HG03439 (cell line): ENCODE data around the gene SMIM12.
A peak's percentile ranks its signal among the peaks of the same experiment; 100 is the strongest.

Experiments used
- ATAC-seq: cut with Tn5 transposase; IDR thresholded peaks from one replicate; pipeline ENCODE4 v1.9.1; 2021; ENCODE audit warnings: mild to moderate bottlenecking, moderate library complexity; ENCODE audit not compliant: unreplicated experiment

SMIM12 gene

DNA sequence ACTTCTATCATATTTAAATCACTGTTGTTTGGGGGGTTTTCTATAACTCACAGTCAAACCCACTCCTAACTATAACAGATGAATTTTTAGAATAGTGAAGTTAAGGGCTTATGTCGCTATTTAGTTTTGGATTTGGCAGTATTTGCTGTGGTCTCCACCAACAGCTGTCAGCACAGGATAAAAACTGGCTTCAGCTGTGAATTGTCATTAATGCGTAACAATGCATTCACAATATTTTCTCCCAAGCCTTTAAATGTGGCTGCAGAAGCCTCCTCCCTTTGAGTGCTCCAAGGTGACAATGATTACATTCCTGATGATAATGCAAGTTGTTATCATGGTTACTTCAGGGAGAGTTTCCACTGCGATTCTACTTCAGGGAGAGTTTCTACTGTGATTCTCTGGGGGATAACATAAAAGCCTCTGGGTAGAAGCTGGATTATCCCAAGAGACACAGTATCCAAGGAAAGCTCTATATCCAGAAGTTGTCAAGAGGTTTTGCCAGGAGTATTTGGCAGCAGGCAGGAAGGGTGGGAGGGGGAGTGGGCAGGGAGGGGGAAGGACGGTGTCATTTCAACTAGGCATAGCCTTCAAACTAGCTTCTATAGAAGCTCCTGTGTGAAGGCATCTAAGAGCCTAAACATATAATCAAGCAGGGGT is 14.9 kb upstream of the SMIM12 start:
- ATAC-seq, result no peak

DNA sequence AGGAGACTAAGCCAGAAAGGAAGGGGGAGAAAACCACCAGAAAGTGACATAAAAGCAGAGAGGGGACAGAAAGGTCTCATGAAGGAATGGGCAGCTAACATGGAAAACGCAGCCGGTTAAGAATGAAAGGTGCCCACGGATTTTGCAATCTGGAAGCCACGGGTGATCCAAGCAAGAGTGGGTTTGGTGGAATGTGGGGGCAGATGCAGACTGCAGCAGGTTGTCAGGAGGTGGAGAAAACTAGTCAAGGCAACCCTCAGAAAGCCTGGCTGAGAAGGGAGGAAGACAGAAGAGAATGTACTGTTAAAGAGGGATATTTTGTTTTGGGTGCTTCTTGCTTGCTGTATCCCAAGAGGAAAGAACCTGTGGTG is 12.6 kb upstream of the SMIM12 start:
- no peak for ATAC-seq

DNA sequence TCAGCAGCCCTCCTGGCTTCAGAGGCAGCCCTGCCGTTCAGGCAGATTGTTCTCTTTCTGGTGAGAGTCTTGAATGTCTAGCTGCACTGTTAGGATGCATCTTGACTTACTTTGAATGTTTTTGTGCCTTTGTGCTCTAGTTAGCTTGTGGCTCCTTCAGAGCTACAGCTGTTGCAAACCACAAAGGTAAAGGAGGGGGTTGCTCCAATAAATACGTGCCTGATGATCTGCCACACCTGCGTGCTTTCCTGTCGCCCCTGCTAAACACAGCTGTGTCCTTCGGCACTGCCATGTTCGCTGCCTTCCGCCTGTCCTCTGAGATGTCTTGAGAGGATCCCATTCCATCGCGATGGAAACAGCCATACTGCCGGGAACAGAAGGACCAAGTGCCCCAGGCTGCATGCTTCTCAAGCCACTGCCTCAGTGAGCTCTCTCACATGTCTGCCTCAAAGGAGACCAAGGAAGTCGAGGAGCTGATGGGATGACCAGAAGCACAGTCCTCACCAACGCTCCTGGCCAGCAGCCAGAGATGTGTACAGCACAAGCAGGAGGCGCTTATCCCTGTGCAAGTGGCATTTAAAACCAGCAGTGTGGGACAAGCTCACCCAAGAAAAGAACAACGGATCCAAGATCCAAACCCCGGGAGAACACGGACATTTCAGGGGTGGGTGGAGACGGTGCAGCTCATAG is 12.0 kb upstream of the SMIM12 start:
- ATAC-seq, result no peak

- no peak for ATAC-seq
These were observed 10.8 kb upstream of the SMIM12 start for GRCh38 chr1:34870395-34870794.

GRCh38 chr1:34869760-34870159 is 10.2 kb upstream of the SMIM12 start:
- no peak for ATAC-seq

DNA sequence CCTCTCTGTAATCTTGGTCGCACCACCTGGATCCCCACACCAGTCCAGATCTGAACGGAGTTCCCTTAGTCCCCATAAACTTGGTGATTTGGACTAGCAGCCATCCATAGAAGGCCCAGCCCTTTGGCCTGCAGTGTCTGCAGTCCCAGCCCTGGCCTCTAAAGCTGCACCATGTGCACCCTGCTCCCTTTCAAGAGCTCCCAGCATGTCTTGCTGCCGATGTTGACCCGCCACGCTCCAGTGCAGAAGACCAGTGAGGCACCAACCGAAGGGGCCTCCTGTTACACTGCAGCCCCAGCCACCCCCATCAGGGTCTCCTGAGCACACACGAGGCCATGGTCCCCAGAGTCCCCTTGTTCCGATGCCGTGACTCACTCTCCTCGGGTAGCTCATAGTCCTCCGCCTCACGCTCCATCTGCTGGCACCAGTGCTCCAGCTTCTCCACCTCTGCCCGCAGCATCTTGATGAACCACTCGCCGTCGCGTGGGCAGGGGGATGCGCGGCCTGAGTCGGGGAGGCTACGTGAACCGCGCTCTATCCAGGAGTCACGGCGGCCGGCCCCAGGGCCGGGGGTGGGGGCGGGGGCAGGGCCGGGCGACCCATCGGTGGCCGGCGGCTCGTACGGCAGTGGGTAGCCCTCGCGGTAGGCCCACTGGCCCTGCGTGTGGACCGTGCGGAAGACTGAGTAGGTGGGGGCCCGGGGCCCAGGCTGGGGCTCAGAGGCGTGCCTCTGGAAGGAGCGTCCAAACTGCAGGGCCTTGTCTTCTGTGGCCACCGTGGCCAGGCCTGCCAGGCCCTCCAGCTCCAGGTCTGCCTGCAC is 8.9 kb upstream of the SMIM12 start:
- no peak for ATAC-seq

DNA sequence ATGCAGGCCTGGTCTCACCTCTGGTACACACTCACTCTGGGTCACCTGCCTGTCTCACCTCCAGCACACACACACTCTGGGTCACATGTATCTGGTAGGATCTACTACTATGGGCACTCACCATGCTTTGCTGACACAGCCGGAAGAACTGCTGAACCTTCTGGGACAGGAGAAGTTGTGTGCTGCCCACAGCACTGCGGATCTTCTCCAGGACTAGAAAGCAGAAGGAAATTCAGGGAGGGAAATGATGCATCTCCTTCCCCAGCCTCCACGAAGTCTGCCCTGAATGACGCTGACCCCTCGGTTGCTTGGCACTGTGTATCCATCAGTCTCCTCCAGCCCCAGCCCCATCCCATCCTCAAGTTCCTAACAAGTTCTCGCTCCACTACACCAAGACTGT is 7.9 kb upstream of the SMIM12 start:
- ATAC-seq, result no peak

DNA sequence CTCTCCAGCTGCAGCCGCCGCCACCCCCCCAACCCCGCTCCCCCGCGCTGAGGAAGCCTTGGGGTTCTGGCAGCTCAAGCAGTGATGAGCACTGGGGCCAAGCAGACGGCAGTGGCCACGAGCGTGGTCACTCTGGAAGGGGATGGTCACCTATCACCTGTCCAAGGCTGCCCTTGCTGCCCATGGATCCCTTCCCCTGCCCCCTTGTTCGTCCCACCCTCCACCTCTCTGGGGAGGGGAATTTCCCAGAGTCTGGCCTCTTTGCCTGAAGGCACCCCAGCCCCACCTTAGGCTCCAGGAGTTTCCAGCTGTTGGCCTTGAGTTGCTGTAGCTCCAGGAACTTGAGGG is 7.2 kb upstream of the SMIM12 start:
- ATAC-seq, result peak; percentile 7

GRCh38 chr1:34865981-34866761 is 6.6 kb upstream of the SMIM12 start:
- ATAC-seq, result peak; percentile 68

GRCh38 chr1:34865573-34865972 is 6.0 kb upstream of the SMIM12 start:
- ATAC-seq, result no peak

DNA sequence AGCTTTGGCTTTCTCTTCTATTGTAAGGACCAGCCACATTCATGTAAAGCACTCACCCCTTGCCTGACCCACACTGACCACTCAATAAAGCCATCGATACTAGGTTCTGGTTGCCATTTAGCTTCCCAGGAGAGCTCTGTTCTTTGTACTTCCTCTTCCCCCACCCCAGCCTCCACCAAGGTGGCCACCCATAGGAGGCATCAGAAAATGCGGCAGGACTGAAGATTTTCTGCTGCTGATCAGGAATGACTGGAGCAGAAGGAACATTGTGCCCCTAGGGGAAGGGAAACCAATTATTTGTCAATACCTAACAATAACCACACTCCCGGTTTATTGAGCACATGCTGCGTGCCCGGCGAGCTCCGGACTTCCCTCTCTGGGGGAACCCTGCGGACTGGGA is 5.2 kb upstream of the SMIM12 start:
- no peak for ATAC-seq

- ATAC-seq, result no peak
These were observed 4.0 kb upstream of the SMIM12 start for GRCh38 chr1:34863501-34863900.

DNA sequence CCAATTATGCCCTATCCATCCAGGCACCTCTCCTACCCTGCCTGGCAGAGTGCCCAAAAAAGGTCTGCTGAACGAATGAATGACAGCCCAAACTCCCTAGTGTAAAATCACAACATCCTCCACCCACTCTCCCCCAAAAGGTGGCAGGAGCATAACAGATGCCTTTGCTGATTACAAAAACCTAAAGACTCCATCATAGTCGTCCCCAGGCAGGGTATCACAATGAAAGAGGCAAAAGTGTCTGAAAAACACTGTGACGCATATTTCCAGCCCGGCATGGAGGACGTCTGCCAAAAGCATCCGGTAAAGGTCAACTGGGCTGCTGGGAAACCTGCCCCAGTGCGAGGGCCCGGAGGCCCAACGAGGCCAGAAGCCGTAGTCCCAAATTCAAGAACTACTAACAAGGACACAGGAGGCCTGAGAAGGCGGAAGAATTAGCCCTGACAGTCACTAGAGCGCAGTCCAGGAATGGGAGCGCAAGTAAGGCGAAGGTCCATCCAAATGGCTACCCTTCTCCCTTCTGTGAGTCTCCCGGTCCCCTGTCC is 576 bp downstream of the SMIM12 start:
- ATAC-seq, result peak; percentile 10

DNA sequence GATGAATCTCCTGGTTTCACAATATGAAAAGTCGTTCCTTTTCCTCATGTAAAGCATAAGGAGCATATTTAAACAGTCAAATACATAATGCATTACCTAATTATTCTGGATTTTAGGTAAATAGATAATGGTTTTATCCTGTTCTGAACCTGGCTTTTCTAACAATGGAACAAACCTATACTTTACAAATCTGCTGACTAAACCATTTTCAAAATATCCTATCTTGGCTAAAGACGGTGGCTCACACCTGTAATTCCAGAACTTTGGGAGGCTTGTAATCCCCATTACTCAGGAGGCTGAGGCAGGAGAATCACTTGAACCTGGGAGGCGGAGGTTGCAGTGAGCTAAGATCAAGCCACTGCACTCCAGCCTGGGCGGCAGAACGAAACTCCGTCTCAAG is 2.9 kb downstream of the SMIM12 start:
- no peak for ATAC-seq

GRCh38 chr1:34852677-34853217 is 6.8 kb downstream of the SMIM12 start:
- ATAC-seq, result peak; percentile 92

DNA sequence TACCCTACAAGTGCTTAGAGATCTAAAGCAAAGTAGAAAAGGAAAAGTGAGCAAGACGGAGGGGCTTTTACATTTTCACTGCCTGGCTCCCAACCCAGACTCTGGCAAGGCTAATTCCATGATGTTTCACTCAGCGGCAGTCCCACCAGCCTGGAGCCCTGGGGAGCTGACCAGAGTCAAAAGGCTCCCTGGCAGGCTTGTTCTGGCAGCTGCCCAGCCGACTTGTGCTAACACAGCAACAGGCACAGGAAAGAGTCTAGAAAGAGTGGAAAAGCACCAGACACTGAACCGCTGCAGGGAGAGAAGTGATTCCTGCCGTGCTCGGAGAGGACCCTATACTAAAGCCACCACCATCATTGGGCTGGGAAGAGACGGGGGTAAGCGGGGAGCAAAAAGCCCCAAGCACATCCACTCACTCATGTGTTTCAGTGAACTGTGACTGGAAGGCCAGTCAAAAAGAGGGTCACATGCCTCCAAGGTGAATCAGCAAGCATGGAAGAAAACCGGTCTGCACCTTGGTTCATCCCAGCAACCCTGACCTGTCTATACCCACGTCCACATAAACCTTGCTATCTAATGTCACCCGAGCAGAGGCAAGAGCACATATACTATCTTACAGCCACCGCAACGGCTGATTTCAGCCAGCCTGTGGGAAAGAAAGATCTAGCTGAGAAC is 8.0 kb downstream of the SMIM12 start:
- no peak for ATAC-seq

- no peak for ATAC-seq
These were observed 9.2 kb downstream of the SMIM12 start for GRCh38 chr1:34850382-34850781.

- ATAC-seq, result no peak
These were observed 12.5 kb downstream of the SMIM12 start for GRCh38 chr1:34847094-34847493.

DNA sequence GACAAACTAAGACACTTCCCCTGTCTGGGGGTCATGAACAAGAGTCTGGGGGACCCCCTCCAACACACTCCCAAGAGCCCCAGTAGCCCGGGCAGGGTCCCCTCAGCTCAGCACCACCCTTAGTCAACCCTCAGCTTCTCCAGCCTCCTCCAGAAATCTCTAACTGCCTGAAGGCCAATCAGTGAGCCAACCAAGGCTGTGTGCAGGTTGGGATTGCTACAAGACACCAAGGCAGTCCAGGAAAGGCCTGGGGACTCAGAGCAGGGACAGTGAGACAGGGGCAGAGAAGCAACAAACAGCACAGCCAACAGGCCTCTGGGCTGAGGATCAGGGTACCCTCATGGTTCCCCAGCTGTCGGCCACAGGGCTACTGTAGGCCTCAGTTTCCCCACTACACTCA is 13.3 kb downstream of the SMIM12 start:
- ATAC-seq, result no peak
